K562 (cell line): ENCODE measurements around the gene ATP6V1G2. TPM values are rescaled to one million over a fixed set of nuclear protein-coding genes. Genes with fewer than 3 reads are reported as not detected.
A peak's percentile ranks its signal among the peaks of the same experiment; 100 is the strongest.

Experiments used
- CBFB ChIP-seq: sonication (generic); formaldehyde crosslinking; IDR thresholded peaks from 2 replicates; pipeline ENCODE4 v1.4.0; 2020; ENCODE audit warnings: mild to moderate bottlenecking, missing genetic modification reagents
- E2F1 ChIP-seq: sonication (generic); formaldehyde crosslinking; IDR thresholded peaks from 2 replicates; pipeline ENCODE4 v1.8.1; 2023; ENCODE audit warnings: mild to moderate bottlenecking, missing genetic modification reagents, moderate library complexity
- FOXK1 ChIP-seq: sonication (generic); formaldehyde crosslinking; IDR thresholded peaks from 2 replicates; pipeline ENCODE4 v1.8.0; 2022; ENCODE audit warnings: missing genetic modification reagents, mild to moderate bottlenecking, borderline replicate concordance
- FOXK2 ChIP-seq, 2 experiments: fragments of 450-650 bp; IDR thresholded peaks in 1 of 2; conservative IDR thresholded peaks in 1 of 2; 2 replicates each; pipeline ENCODE4 v1.6.1; 2016; ENCODE audit warnings: low read depth in 2 of 2, mild to moderate bottlenecking in 1 of 2
- MEIS2 ChIP-seq: fragments of 450-650 bp; IDR thresholded peaks from 2 replicates; pipeline ENCODE4 v1.6.1; 2014; ENCODE audit warnings: mild to moderate bottlenecking; ENCODE audit not compliant: partially characterized antibody
- PTBP1 ChIP-seq: fragments of 200-400 bp; formaldehyde crosslinking; IDR thresholded peaks from 2 replicates; pipeline ENCODE4 v1.6.1; 2017; ENCODE audit warnings: low read depth, low read length
- RFX1 ChIP-seq: fragments of 450-650 bp; IDR thresholded peaks from 2 replicates; pipeline ENCODE4 v1.6.1; 2016; ENCODE audit warnings: mild to moderate bottlenecking, moderate library complexity
- SAFB ChIP-seq: fragments of 200-400 bp; formaldehyde crosslinking; IDR thresholded peaks from 2 replicates; pipeline ENCODE4 v1.6.1; 2017; ENCODE audit warnings: low read depth, low read length, borderline replicate concordance
- SREBF2 ChIP-seq: sonication (generic); formaldehyde crosslinking; IDR thresholded peaks from 2 replicates; pipeline ENCODE4 v1.4.0; 2020; ENCODE audit warnings: mild to moderate bottlenecking, missing genetic modification reagents
- ZFP91 ChIP-seq: sonication (generic); formaldehyde crosslinking; IDR thresholded peaks from 2 replicates; pipeline ENCODE4 v1.8.0; 2022; ENCODE audit warnings: mild to moderate bottlenecking, missing genetic modification reagents
- polyA plus RNA-seq, 8 experiments: library from polyadenylated mRNA; depleted of rRNA in 4 of 8; stranded (reverse) in 5 of 8; unstranded in 3 of 8; fragments of >200 nt; fragmentation: Nextera tagmentation in 2 of 8; fragmentation: Illumina TruSeq in 1 of 8; extraction: Ambion mirVana in 2 of 8; extraction: Trizol in 1 of 8; gene quantifications; 2 replicates each; pipeline versions ENCODE4 v1.2.1 to v1.2.3, GENCODE V29; 2011 to 2014; ENCODE audit warnings: inconsistent platforms in 1 of 8, missing spikeins in 1 of 8
- total RNA-seq, 7 experiments: library from RNA; depleted of rRNA in 6 of 7; stranded (reverse); fragments of >200 nt in 6 of 7; fragmentation: Illumina TruSeq in 2 of 7; extraction: Trizol in 2 of 7; gene quantifications; 2 replicates each; pipeline versions ENCODE4 v1.2.1 to v1.2.3, GENCODE V29; 2011 to 2021; ENCODE audit warnings: low replicate concordance in 1 of 7
- TF ChIP-seq, protein P1 (sequence below): fragments of 450-650 bp; formaldehyde crosslinking; IDR thresholded peaks from 2 replicates; pipeline ENCODE4 v1.4.0; 2022; ENCODE audit warnings: missing genetic modification characterization
- TF ChIP-seq, protein P2 (sequence below): sonication (generic); formaldehyde crosslinking; IDR thresholded peaks from 2 replicates; pipeline ENCODE4 v1.8.0; 2023; ENCODE audit warnings: mild to moderate bottlenecking, missing genetic modification reagents
- TF ChIP-seq, protein P3 (sequence below): sonication (generic); formaldehyde crosslinking; IDR thresholded peaks from 2 replicates; pipeline ENCODE4 v1.8.1; 2023; ENCODE audit warnings: mild to moderate bottlenecking, missing genetic modification reagents
- TF ChIP-seq, protein P4 (sequence below): fragments of 200-800 bp; sonication (Bioruptor generic); IDR thresholded peaks from 2 replicates; pipeline ENCODE4 v1.6.1; 2017; ENCODE audit warnings: missing genetic modification characterization, missing compliant biosample characterization
- TF ChIP-seq, protein P5 (sequence below): fragments of 250-450 bp; sonication (Bioruptor Pico); IDR thresholded peaks from 2 replicates; pipeline ENCODE4 v1.5.1; 2021; ENCODE audit warnings: mild to moderate bottlenecking

Gene ATP6V1G2
- total and polyA plus RNA-seq, 9 of the 15 experiments (the other 6 are each of a cell fraction or from before 2014, with no cell fraction given), result 0.14 to 1.5 (median 0.33) TPM

DNA sequence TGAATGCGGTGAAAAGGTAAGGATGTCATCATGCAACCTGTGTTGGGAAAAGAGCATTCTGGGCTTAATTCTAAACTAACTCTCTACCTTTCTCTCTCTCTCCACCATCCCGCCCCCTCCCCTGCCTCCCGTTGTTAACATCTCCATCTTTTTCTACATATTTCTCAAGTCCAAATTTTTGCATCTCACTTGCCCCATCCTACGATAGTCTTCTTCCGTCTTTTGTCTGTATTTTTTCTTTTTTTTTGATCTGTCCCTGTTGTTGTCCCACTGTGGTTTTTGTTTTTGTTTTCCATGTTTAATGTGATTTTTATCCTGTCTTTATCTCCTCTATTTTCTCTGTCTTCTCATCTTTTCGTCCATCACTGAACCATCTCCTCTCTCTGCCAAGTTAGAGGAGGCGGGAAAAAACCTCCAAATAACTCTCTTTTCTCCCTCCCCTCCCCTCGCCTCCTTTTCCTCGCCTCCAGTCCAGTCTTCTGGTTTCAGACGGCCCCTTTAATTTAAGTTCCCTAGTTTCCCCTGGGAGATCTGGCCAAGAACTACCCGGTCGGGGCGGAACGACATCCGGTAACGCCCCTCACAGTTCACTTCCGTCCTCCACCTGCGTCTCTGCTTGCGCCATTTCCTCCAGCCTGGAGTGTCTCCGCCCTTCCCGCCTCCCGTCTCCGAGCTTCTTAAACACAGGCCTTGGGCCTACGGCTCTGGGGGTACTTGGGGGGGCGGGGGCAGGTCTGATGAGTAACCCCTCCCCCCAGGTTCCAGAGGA, 734 bp upstream of the ATP6V1G2 start, which contains the start of gene NFKBIL1 (continued):
- TF ChIP-seq, protein P1, sequence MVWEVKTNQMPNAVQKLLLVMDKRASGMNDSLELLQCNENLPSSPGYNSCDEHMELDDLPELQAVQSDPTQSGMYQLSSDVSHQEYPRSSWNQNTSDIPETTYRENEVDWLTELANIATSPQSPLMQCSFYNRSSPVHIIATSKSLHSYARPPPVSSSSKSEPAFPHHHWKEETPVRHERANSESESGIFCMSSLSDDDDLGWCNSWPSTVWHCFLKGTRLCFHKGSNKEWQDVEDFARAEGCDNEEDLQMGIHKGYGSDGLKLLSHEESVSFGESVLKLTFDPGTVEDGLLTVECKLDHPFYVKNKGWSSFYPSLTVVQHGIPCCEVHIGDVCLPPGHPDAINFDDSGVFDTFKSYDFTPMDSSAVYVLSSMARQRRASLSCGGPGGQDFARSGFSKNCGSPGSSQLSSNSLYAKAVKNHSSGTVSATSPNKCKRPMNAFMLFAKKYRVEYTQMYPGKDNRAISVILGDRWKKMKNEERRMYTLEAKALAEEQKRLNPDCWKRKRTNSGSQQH (CRISPR knock-in tag), result 0 out of 2 replicates have a peak, but pooled peaks have one; percentile 64
- no peak for TF ChIP-seq RFX1
- peak; percentile 89 for TF ChIP-seq ZFP91
- TF ChIP-seq SAFB, result no peak
- TF ChIP-seq, protein P2, sequence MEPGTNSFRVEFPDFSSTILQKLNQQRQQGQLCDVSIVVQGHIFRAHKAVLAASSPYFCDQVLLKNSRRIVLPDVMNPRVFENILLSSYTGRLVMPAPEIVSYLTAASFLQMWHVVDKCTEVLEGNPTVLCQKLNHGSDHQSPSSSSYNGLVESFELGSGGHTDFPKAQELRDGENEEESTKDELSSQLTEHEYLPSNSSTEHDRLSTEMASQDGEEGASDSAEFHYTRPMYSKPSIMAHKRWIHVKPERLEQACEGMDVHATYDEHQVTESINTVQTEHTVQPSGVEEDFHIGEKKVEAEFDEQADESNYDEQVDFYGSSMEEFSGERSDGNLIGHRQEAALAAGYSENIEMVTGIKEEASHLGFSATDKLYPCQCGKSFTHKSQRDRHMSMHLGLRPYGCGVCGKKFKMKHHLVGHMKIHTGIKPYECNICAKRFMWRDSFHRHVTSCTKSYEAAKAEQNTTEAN (CRISPR knock-in tag), result 0 out of 2 replicates have a peak, but pooled peaks have one; percentile 21
- TF ChIP-seq FOXK2 (conservative IDR thresholded peaks at IDR 0.05 in 1 of 2, IDR thresholded peaks at IDR 0.05 in 1 of 2; ENCODE audit: low read depth in 2 of 2), result peak; percentile 38 to 60
- TF ChIP-seq, protein P3, sequence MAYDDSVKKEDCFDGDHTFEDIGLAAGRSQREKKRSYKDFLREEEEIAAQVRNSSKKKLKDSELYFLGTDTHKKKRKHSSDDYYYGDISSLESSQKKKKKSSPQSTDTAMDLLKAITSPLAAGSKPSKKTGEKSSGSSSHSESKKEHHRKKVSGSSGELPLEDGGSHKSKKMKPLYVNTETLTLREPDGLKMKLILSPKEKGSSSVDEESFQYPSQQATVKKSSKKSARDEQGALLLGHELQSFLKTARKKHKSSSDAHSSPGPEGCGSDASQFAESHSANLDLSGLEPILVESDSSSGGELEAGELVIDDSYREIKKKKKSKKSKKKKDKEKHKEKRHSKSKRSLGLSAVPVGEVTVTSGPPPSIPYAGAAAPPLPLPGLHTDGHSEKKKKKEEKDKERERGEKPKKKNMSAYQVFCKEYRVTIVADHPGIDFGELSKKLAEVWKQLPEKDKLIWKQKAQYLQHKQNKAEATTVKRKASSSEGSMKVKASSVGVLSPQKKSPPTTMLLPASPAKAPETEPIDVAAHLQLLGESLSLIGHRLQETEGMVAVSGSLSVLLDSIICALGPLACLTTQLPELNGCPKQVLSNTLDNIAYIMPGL (CRISPR knock-in tag), result no peak; the same call in 1 of the 2 replicates
- TF ChIP-seq, protein P4, sequence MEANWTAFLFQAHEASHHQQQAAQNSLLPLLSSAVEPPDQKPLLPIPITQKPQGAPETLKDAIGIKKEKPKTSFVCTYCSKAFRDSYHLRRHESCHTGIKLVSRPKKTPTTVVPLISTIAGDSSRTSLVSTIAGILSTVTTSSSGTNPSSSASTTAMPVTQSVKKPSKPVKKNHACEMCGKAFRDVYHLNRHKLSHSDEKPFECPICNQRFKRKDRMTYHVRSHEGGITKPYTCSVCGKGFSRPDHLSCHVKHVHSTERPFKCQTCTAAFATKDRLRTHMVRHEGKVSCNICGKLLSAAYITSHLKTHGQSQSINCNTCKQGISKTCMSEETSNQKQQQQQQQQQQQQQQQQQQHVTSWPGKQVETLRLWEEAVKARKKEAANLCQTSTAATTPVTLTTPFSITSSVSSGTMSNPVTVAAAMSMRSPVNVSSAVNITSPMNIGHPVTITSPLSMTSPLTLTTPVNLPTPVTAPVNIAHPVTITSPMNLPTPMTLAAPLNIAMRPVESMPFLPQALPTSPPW (CRISPR knock-in tag), result peak; percentile 90
- TF ChIP-seq CBFB, result no peak
- TF ChIP-seq, protein P5, sequence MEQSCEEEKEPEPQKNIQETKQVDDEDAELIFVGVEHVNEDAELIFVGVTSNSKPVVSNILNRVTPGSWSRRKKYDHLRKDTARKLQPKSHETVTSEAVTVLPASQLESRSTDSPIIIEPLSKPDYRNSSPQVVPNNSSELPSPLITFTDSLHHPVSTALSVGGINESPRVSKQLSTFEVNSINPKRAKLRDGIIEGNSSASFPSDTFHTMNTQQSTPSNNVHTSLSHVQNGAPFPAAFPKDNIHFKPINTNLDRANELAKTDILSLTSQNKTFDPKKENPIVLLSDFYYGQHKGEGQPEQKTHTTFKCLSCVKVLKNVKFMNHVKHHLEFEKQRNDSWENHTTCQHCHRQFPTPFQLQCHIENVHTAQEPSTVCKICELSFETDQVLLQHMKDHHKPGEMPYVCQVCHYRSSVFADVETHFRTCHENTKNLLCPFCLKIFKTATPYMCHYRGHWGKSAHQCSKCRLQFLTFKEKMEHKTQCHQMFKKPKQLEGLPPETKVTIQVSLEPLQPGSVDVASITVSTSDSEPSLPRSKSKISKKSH, result no peak
- no peak for TF ChIP-seq E2F1 (CRISPR knock-in tag)
- no peak for TF ChIP-seq FOXK1
- no peak for TF ChIP-seq MEIS2
- 0 out of 2 replicates have a peak, but pooled peaks have one; percentile 29 for TF ChIP-seq SREBF2 (CRISPR knock-in tag)
- no peak for TF ChIP-seq PTBP1
